K562 treated with DMSO at 1 percent for 24 hours (cell line): ENCODE data around the gene DNA2. TPM values are rescaled to one million over a fixed set of nuclear protein-coding genes. Genes with fewer than 3 reads are reported as not detected.

ENCODE experiments used
- total RNA-seq: library from RNA; unstranded; fragments of 300-600 nt; gene quantifications from 2 replicates; pipeline ENCODE4 v1.2.3, GENCODE V29; 2022; ENCODE audit warnings: low read depth; ENCODE audit not compliant: insufficient read depth

DNA2 gene, protein sequence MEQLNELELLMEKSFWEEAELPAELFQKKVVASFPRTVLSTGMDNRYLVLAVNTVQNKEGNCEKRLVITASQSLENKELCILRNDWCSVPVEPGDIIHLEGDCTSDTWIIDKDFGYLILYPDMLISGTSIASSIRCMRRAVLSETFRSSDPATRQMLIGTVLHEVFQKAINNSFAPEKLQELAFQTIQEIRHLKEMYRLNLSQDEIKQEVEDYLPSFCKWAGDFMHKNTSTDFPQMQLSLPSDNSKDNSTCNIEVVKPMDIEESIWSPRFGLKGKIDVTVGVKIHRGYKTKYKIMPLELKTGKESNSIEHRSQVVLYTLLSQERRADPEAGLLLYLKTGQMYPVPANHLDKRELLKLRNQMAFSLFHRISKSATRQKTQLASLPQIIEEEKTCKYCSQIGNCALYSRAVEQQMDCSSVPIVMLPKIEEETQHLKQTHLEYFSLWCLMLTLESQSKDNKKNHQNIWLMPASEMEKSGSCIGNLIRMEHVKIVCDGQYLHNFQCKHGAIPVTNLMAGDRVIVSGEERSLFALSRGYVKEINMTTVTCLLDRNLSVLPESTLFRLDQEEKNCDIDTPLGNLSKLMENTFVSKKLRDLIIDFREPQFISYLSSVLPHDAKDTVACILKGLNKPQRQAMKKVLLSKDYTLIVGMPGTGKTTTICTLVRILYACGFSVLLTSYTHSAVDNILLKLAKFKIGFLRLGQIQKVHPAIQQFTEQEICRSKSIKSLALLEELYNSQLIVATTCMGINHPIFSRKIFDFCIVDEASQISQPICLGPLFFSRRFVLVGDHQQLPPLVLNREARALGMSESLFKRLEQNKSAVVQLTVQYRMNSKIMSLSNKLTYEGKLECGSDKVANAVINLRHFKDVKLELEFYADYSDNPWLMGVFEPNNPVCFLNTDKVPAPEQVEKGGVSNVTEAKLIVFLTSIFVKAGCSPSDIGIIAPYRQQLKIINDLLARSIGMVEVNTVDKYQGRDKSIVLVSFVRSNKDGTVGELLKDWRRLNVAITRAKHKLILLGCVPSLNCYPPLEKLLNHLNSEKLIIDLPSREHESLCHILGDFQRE
- 13.8 and 16.0 TPM in 2 replicates for total RNA-seq

DNA sequence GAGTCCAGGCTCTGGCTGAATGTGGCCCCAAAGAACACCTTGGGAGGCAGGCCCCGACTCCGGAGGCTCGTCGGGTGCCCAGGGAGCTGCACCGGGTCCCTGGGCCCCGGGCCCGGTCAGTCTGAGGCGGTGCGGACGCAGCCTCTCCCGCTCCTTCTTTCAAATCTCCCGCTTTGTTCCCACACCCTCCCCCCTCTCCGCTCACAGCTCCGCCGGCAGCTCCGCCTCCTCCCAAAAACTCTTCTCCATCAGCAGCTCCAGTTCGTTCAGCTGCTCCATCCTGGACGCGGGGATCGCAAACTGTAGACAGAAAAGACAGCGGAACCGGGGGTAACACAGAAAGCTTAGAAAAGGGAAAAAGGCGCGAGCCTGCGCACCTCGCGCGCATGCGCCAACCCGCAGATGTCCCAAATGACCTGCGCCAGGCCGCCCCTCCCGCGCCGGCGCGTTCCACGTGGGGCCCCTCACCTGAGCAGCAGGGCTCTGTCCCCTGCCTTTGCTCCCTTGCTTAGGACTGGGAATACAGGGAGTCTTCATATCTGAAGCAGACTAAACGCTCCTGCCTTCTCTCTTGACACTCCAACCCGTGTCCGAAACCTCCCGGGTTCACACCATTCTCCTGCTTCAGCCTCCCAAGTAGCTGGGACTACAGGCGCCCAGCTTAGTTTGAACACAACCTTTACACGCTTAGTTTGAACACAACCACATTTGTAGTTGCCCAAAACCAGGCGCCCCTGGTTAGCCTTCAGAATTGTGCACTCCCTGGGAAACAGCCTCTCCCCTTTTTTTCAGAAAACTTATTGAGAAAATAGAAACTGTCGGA, at the start of gene DNA2:
TSS of gene DNA2 (minus strand) at position 388 of the 823 bp plus-strand sequence. CDS start at position 279, 109 bp downstream.

DNA sequence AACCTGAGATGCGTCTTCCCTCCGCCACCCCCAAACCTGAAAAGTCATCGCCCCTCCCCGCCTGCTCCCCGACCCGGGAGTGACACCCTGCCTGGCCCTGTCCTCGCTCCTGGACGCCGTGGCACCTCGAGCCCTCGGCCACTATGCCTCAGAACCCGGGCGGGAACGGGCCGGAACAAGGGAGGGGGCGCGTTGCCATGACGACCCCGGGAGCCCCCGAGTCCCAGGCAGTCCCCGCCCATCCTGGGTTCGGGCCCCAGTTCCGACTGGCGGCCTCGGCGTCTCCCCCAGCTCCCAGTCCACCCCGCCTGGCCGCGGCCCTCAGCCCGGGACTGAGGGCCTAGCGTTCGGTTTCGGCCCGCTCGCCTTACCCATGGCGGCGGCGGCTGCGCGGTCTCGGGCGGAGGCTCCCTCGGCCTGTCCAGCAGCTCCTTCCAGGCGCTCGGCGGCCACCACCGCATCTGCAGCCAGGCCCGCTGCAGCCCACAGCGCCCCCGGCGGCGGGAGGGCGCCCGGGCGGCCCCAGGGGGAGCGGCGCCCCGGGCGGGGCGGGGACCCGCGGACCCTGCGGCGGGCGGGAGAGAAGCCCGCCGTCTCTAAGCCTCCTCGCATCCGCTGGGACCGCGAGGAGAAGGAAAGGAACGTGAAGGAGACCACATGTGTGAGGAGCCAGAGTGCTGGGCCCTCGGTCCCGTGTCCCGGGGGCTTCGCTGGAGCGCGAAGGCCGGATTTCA, 64.8 kb downstream of the DNA2 start, which contains the start of gene RUFY2:
TSS of gene RUFY2 (minus strand) at position 463 of the 734 bp plus-strand sequence. CDS start at position 375, 88 bp downstream.

Other genes with a start within 250 kb of the DNA2 start
- not detected in 2 replicates for gene ATOH7, start 239.9 kb downstream of the DNA2 start, total RNA-seq
- gene HNRNPH3, start 139.9 kb downstream of the DNA2 start, total RNA-seq = 99.4 and 116 TPM in 2 replicates
- 1.8 and 1.9 TPM in 2 replicates for gene PBLD, start 139.0 kb downstream of the DNA2 start, total RNA-seq
- 3.4 and 4.2 TPM in 2 replicates for gene RUFY2, start 64.7 kb downstream of the DNA2 start, total RNA-seq
- 4.4 and 5.5 TPM in 2 replicates for gene SLC25A16, start 55.5 kb upstream of the DNA2 start, total RNA-seq
- gene TET1, start 88.4 kb upstream of the DNA2 start, total RNA-seq = 2.9 and 3.4 TPM in 2 replicates
- 33.4 and 34.0 TPM in 2 replicates for gene CCAR1, start 249.3 kb upstream of the DNA2 start, total RNA-seq